Natural killer cell (primary cell): ENCODE data around the gene RALGPS1. TPM values are rescaled to one million over a fixed set of nuclear protein-coding genes. Genes with fewer than 3 reads are reported as not detected.

Experiments used
- ATAC-seq, 3 donors: fragments of 150-1000 bp in 2 of 3; fragments of 200-7000 bp in 1 of 3; cut with Tn5 transposase; 1 replicate in 1 of 3; 2 replicates in 2 of 3; pipeline ENCODE4 v1.10.0; 2021; ENCODE audit warnings: mild to moderate bottlenecking in 2 of 3, moderate library complexity in 2 of 3
- DNase-seq, 2 donors: peaks; one replicate each; pipeline versions ENCODE4 v3.0.0 to v3.0.0-alpha.2; 2013 to 2021; ENCODE audit warnings: mixed read lengths in 1 of 2
- H3K27ac ChIP-seq: one replicate; pipeline ENCODE4 v1.5.1; 2013; ENCODE audit warnings: mild to moderate bottlenecking, low read length
- H3K27me3 ChIP-seq: one replicate; pipeline ENCODE4 v1.6.1; 2013; ENCODE audit warnings: low read length; ENCODE audit not compliant: control insufficient read depth, insufficient read depth
- H3K36me3 ChIP-seq: one replicate; pipeline ENCODE4 v1.6.1; 2013; ENCODE audit warnings: low read length; ENCODE audit not compliant: control insufficient read depth, insufficient read depth
- H3K4me1 ChIP-seq: one replicate; pipeline ENCODE4 v1.6.1; 2013; ENCODE audit warnings: low read length; ENCODE audit not compliant: control insufficient read depth, insufficient read depth
- H3K4me3 ChIP-seq: one replicate; pipeline ENCODE4 v1.5.1; 2013; ENCODE audit warnings: low read length
- H3K9me3 ChIP-seq: one replicate; pipeline ENCODE4 v1.6.1; 2013; ENCODE audit warnings: low read length; ENCODE audit not compliant: control insufficient read depth, insufficient read depth
- H3K27ac Mint-ChIP-seq, 2 donors: one replicate each; pipeline ENCODE4 v1.8.0; 2022; ENCODE audit warnings: mild to moderate bottlenecking in 2 of 2, mixed read lengths in 2 of 2, moderate library complexity in 1 of 2
- H3K27me3 Mint-ChIP-seq, 2 donors: one replicate each; pipeline ENCODE4 v1.8.0; 2022; ENCODE audit warnings: low read depth in 2 of 2, mixed read lengths in 2 of 2
- H3K36me3 Mint-ChIP-seq: one replicate; pipeline ENCODE4 v1.8.0; 2022; ENCODE audit warnings: mixed read lengths
- H3K4me1 Mint-ChIP-seq, 2 donors: one replicate each; pipeline ENCODE4 v1.8.0; 2022; ENCODE audit warnings: mixed read lengths in 2 of 2
- H3K4me3 Mint-ChIP-seq: one replicate; pipeline ENCODE4 v1.8.0; 2022; ENCODE audit warnings: mild to moderate bottlenecking, moderate library complexity, mixed read lengths
- H3K9me3 Mint-ChIP-seq, 2 donors: one replicate each; pipeline ENCODE4 v1.8.0; 2022; ENCODE audit warnings: mixed read lengths in 2 of 2
- WGBS: methylation state at CpG from one replicate; pipeline ENCODE4 v1.1.7; 2013; ENCODE audit warnings: missing lambda C conversion rate; ENCODE audit not compliant: insufficient coverage; 5-methylcytosine and 5-hydroxymethylcytosine counted together
- intact Hi-C: fragments of 100-400 bp; cut with micrococcal nuclease; formaldehyde crosslinking; loops from one replicate; pipeline ENCODE4 v1.14.2; 2022
- total RNA-seq, 4 donors: library from RNA; stranded (reverse); fragments of 120-200 nt in 1 of 4; gene quantifications; one replicate each; pipeline versions ENCODE4 v1.2.3 to v1.2.4, GENCODE V29; 2013 to 2022
- TF ChIP-seq, protein P1 (sequence below): fragments of 200-600 bp; IDR thresholded peaks from one replicate; pipeline ENCODE4 v1.8.0; 2022; ENCODE audit warnings: antibody characterized with exemption

RALGPS1 gene
- total RNA-seq, 3 donors from 2014 or later (not counting 1 experiment from before 2014, with no cell fraction given), result 11.9 to 21.2 (median 13.2) TPM

- WGBS, result 95% methylated on average over 8 of the region's 9 CpGs
- DNase-seq, result no peak
- no peak for ATAC-seq
- H3K9me3 Mint-ChIP-seq, result no peaks in the 10 kb centered on the region
- intact Hi-C loops, result no loop called here
- Histone ChIP-seq H3K9me3 (no peaks in the 10 kb centered on the region), H3K27ac (no peak overlapping the region), H3K27me3 (no peaks in the 10 kb centered on the region), H3K4me1 (no peaks in the 10 kb centered on the region), H3K36me3 (no peaks in the 10 kb centered on the region), H3K4me3 (no peak overlapping the region)
- H3K36me3 Mint-ChIP-seq, result peaks cover 3% of the 10 kb centered on the region
- H3K4me1 Mint-ChIP-seq, result no peaks in the 10 kb centered on the region
- H3K4me3 Mint-ChIP-seq, result no peak overlapping the region
- no peaks in the 10 kb centered on the region for H3K27me3 Mint-ChIP-seq
- TF ChIP-seq, protein P1, sequence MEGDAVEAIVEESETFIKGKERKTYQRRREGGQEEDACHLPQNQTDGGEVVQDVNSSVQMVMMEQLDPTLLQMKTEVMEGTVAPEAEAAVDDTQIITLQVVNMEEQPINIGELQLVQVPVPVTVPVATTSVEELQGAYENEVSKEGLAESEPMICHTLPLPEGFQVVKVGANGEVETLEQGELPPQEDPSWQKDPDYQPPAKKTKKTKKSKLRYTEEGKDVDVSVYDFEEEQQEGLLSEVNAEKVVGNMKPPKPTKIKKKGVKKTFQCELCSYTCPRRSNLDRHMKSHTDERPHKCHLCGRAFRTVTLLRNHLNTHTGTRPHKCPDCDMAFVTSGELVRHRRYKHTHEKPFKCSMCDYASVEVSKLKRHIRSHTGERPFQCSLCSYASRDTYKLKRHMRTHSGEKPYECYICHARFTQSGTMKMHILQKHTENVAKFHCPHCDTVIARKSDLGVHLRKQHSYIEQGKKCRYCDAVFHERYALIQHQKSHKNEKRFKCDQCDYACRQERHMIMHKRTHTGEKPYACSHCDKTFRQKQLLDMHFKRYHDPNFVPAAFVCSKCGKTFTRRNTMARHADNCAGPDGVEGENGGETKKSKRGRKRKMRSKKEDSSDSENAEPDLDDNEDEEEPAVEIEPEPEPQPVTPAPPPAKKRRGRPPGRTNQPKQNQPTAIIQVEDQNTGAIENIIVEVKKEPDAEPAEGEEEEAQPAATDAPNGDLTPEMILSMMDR, result no peak
- no peak overlapping the region for H3K27ac Mint-ChIP-seq
Observed at GRCh38 chr9:127066060-127066850, 151.7 kb downstream of the RALGPS1 start.

DNA sequence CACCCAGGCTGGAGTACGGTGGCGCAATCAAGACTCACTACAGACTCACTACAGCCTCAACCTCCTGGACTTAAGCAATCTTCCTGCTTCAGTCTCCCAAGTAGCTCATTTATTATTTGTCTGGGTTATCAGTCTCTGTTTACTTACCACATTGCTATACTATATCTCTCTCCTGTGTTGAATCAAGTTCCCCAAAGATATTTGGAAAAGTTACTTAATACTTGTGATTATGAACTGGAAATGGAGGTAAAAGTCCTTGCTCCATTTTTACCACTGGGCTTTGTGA is 152.2 kb downstream of the RALGPS1 start:
- intact Hi-C loops, result no loop called here
- Mint-ChIP-seq H3K27ac (no peak overlapping the region), H3K4me3 (no peak overlapping the region), H3K36me3 (peaks cover 8% of the 10 kb centered on the region), H3K4me1 (no peaks in the 10 kb centered on the region), H3K9me3 (peaks cover 0 to 1% of the 10 kb centered on the region in 2 donors), H3K27me3 (no peaks in the 10 kb centered on the region)
- ATAC-seq (no peak), DNase-seq (no peak)
- WGBS, result no CpG with 5 or more reads among the region's 2 CpGs
- no peaks in the 10 kb centered on the region for H3K27me3 ChIP-seq
- no peaks in the 10 kb centered on the region for H3K9me3 ChIP-seq
- H3K36me3 ChIP-seq, result no peaks in the 10 kb centered on the region
- no peak overlapping the region for H3K27ac ChIP-seq
- no peak overlapping the region for H3K4me3 ChIP-seq
- no peaks in the 10 kb centered on the region for H3K4me1 ChIP-seq
- TF ChIP-seq, protein P1, result no peak

GRCh38 chr9:127067603-127068220 is 153.1 kb downstream of the RALGPS1 start:
- intact Hi-C loops, result no loop called here
- no peaks in the 10 kb centered on the region for H3K27me3 Mint-ChIP-seq
- no peak for DNase-seq
- no peaks in the 10 kb centered on the region for H3K9me3 ChIP-seq
- H3K4me3 Mint-ChIP-seq, result no peak overlapping the region
- ATAC-seq, result no peak
- H3K36me3 ChIP-seq, result no peaks in the 10 kb centered on the region
- H3K27me3 ChIP-seq, result no peaks in the 10 kb centered on the region
- TF ChIP-seq, protein P1, result no peak
- H3K27ac ChIP-seq, result no peak overlapping the region
- H3K4me1 Mint-ChIP-seq, result no peaks in the 10 kb centered on the region
- peaks cover 16% of the 10 kb centered on the region for H3K36me3 Mint-ChIP-seq
- peaks cover 0 to 3% of the 10 kb centered on the region in 2 donors for H3K9me3 Mint-ChIP-seq
- 90% methylated on average over 4 of the region's 5 CpGs for WGBS
- H3K27ac Mint-ChIP-seq, result no peak overlapping the region
- H3K4me1 ChIP-seq, result no peaks in the 10 kb centered on the region
- no peak overlapping the region for H3K4me3 ChIP-seq
